Measurements from ENCODE around the gene GABARAP. TPM values are rescaled to one million over a fixed set of nuclear protein-coding genes. Genes with fewer than 3 reads are reported as not detected.

Gene GABARAP
- total and polyA plus RNA-seq, 2 donors: 245 to 846 TPM

- peaks cover 61 to 63% of the 10 kb centered on the region in 2 donors for H3K36me3 ChIP-seq (ENCODE audit: control insufficient read depth in 2 of 2, insufficient read depth in 2 of 2, low read length in 1 of 2)
- H3K4me1 ChIP-seq (ENCODE audit: control insufficient read depth in 2 of 2, insufficient read depth in 2 of 2, low read length in 2 of 2): peaks cover 16% of the 10 kb centered on the region in 2 donors
- DNase-seq (ENCODE audit: low read depth in 6 of 9, low spot score in 9 of 9): no peak
- H3K9me3 ChIP-seq (ENCODE audit: control insufficient read depth in 2 of 2, insufficient read depth in 1 of 2, low read length in 1 of 2): no peaks in the 10 kb centered on the region
- no peaks in the 10 kb centered on the region for H3K27me3 ChIP-seq (ENCODE audit: control insufficient read depth in 2 of 2, insufficient read depth in 1 of 2, low read length in 1 of 2)
- 97% methylated on average over 19 of the region's 19 CpGs for WGBS
- H3K4me3 ChIP-seq (ENCODE audit: low read length in 2 of 2): no peak overlapping the region
- no peak overlapping the region for H3K27ac ChIP-seq (ENCODE audit: low read depth in 1 of 2, low read length in 1 of 2)
These were observed 12.7 kb downstream of the GABARAP start for GRCh38 chr17:7229504-7229903.

- DNase-seq (ENCODE audit: low read depth in 6 of 9, low spot score in 9 of 9): no peak
- over 99% methylated on average over 14 of the region's 14 CpGs for WGBS
- H3K27ac ChIP-seq (ENCODE audit: low read depth in 1 of 2, low read length in 1 of 2): no peak overlapping the region
These were observed 13.3 kb downstream of the GABARAP start for GRCh38 chr17:7228920-7229319.

GRCh38 chr17:7226721-7227710 lies 15.2 kb downstream of the GABARAP start:
- no peak for DNase-seq (ENCODE audit: low read depth in 6 of 9, low spot score in 9 of 9)
- Histone ChIP-seq H3K27ac (ENCODE audit: low read depth in 1 of 2, low read length in 1 of 2) (peak overlapping the region in 1 of 2 donors; percentile 25), H3K9me3 (ENCODE audit: control insufficient read depth in 2 of 2, insufficient read depth in 1 of 2, low read length in 1 of 2) (no peaks in the 10 kb centered on the region), H3K36me3 (ENCODE audit: control insufficient read depth in 2 of 2, insufficient read depth in 2 of 2, low read length in 1 of 2) (peaks cover 86 to 87% of the 10 kb centered on the region in 2 donors), H3K27me3 (ENCODE audit: control insufficient read depth in 2 of 2, insufficient read depth in 1 of 2, low read length in 1 of 2) (no peaks in the 10 kb centered on the region), H3K4me3 (ENCODE audit: low read length in 2 of 2) (no peak overlapping the region), H3K4me1 (ENCODE audit: control insufficient read depth in 2 of 2, insufficient read depth in 2 of 2, low read length in 2 of 2) (peaks cover 1 to 3% of the 10 kb centered on the region in 2 donors)
- 98% methylated on average over 31 of the region's 31 CpGs for WGBS

More at GRCh38 chr17:7228920-7229319, 13.3 kb downstream of the GABARAP start:
- Histone ChIP-seq H3K4me1 (ENCODE audit: control insufficient read depth in 2 of 2, insufficient read depth in 2 of 2, low read length in 2 of 2) (peaks cover 15 to 16% of the 10 kb centered on the region in 2 donors), H3K27me3 (ENCODE audit: control insufficient read depth in 2 of 2, insufficient read depth in 1 of 2, low read length in 1 of 2) (no peaks in the 10 kb centered on the region), H3K36me3 (ENCODE audit: control insufficient read depth in 2 of 2, insufficient read depth in 2 of 2, low read length in 1 of 2) (peaks cover 67 to 68% of the 10 kb centered on the region in 2 donors), H3K4me3 (ENCODE audit: low read length in 2 of 2) (no peak overlapping the region), H3K9me3 (ENCODE audit: control insufficient read depth in 2 of 2, insufficient read depth in 1 of 2, low read length in 1 of 2) (no peaks in the 10 kb centered on the region)

- 94% methylated on average over 21 of the region's 21 CpGs for WGBS
- Histone ChIP-seq H3K36me3 (ENCODE audit: control insufficient read depth in 2 of 2, insufficient read depth in 2 of 2, low read length in 1 of 2) (peaks cover 89 to 91% of the 10 kb centered on the region in 2 donors), H3K9me3 (ENCODE audit: control insufficient read depth in 2 of 2, insufficient read depth in 1 of 2, low read length in 1 of 2) (no peaks in the 10 kb centered on the region), H3K27me3 (ENCODE audit: control insufficient read depth in 2 of 2, insufficient read depth in 1 of 2, low read length in 1 of 2) (no peaks in the 10 kb centered on the region), H3K4me1 (ENCODE audit: control insufficient read depth in 2 of 2, insufficient read depth in 2 of 2, low read length in 2 of 2) (peaks cover 2 to 9% of the 10 kb centered on the region in 2 donors), H3K27ac (ENCODE audit: low read depth in 1 of 2, low read length in 1 of 2) (no peak overlapping the region), H3K4me3 (ENCODE audit: low read length in 2 of 2) (no peak overlapping the region)
- no peak for DNase-seq (ENCODE audit: low read depth in 6 of 9, low spot score in 9 of 9)
These were observed 16.4 kb downstream of the GABARAP start for GRCh38 chr17:7225711-7226331.

- Histone ChIP-seq H3K36me3 (ENCODE audit: control insufficient read depth in 2 of 2, insufficient read depth in 2 of 2, low read length in 1 of 2) (peaks cover 79 to 80% of the 10 kb centered on the region in 2 donors), H3K4me3 (ENCODE audit: low read length in 2 of 2) (no peak overlapping the region), H3K27ac (ENCODE audit: low read depth in 1 of 2, low read length in 1 of 2) (no peak overlapping the region), H3K4me1 (ENCODE audit: control insufficient read depth in 2 of 2, insufficient read depth in 2 of 2, low read length in 2 of 2) (peaks cover 8 to 15% of the 10 kb centered on the region in 2 donors), H3K9me3 (ENCODE audit: control insufficient read depth in 2 of 2, insufficient read depth in 1 of 2, low read length in 1 of 2) (no peaks in the 10 kb centered on the region), H3K27me3 (ENCODE audit: control insufficient read depth in 2 of 2, insufficient read depth in 1 of 2, low read length in 1 of 2) (no peaks in the 10 kb centered on the region)
- no peak for DNase-seq (ENCODE audit: low read depth in 6 of 9, low spot score in 9 of 9)
- 93% methylated on average over 15 of the region's 15 CpGs for WGBS
These were observed 17.6 kb downstream of the GABARAP start for GRCh38 chr17:7224661-7225111.

- H3K27me3 ChIP-seq (ENCODE audit: control insufficient read depth in 2 of 2, insufficient read depth in 1 of 2, low read length in 1 of 2): no peaks in the 10 kb centered on the region
- 96% methylated on average over 10 of the region's 10 CpGs for WGBS
- H3K9me3 ChIP-seq (ENCODE audit: control insufficient read depth in 2 of 2, insufficient read depth in 1 of 2, low read length in 1 of 2): no peaks in the 10 kb centered on the region
- peaks cover 74% of the 10 kb centered on the region in 2 donors for H3K36me3 ChIP-seq (ENCODE audit: control insufficient read depth in 2 of 2, insufficient read depth in 2 of 2, low read length in 1 of 2)
- DNase-seq (ENCODE audit: low read depth in 6 of 9, low spot score in 9 of 9): no peak
- H3K4me1 ChIP-seq (ENCODE audit: control insufficient read depth in 2 of 2, insufficient read depth in 2 of 2, low read length in 2 of 2): peaks cover 12 to 21% of the 10 kb centered on the region in 2 donors
- no peak overlapping the region for H3K4me3 ChIP-seq (ENCODE audit: low read length in 2 of 2)
- no peak overlapping the region for H3K27ac ChIP-seq (ENCODE audit: low read depth in 1 of 2, low read length in 1 of 2)
These were observed 18.1 kb downstream of the GABARAP start for GRCh38 chr17:7224110-7224509.

- H3K27ac ChIP-seq (ENCODE audit: low read depth in 1 of 2, low read length in 1 of 2): no peak overlapping the region
- peaks cover 19 to 28% of the 10 kb centered on the region in 2 donors for H3K4me1 ChIP-seq (ENCODE audit: control insufficient read depth in 2 of 2, insufficient read depth in 2 of 2, low read length in 2 of 2)
- DNase-seq (ENCODE audit: low read depth in 6 of 9, low spot score in 9 of 9): no peak
- H3K36me3 ChIP-seq (ENCODE audit: control insufficient read depth in 2 of 2, insufficient read depth in 2 of 2, low read length in 1 of 2): peaks cover 66 to 68% of the 10 kb centered on the region in 2 donors
- WGBS: 98% methylated on average over 4 of the region's 4 CpGs
- H3K27me3 ChIP-seq (ENCODE audit: control insufficient read depth in 2 of 2, insufficient read depth in 1 of 2, low read length in 1 of 2): no peaks in the 10 kb centered on the region
- peaks cover 0 to under 1% of the 10 kb centered on the region in 2 donors for H3K9me3 ChIP-seq (ENCODE audit: control insufficient read depth in 2 of 2, insufficient read depth in 1 of 2, low read length in 1 of 2)
- H3K4me3 ChIP-seq (ENCODE audit: low read length in 2 of 2): no peak overlapping the region
These were observed 18.9 kb downstream of the GABARAP start for GRCh38 chr17:7223375-7223774.

- peaks cover 0 to 3% of the 10 kb centered on the region in 2 donors for H3K9me3 ChIP-seq (ENCODE audit: control insufficient read depth in 2 of 2, insufficient read depth in 1 of 2, low read length in 1 of 2)
- H3K36me3 ChIP-seq (ENCODE audit: control insufficient read depth in 2 of 2, insufficient read depth in 2 of 2, low read length in 1 of 2): peaks cover 62 to 64% of the 10 kb centered on the region in 2 donors
- H3K27ac ChIP-seq (ENCODE audit: low read depth in 1 of 2, low read length in 1 of 2): no peak overlapping the region
- H3K4me3 ChIP-seq (ENCODE audit: low read length in 2 of 2): no peak overlapping the region
- peaks cover 23 to 32% of the 10 kb centered on the region in 2 donors for H3K4me1 ChIP-seq (ENCODE audit: control insufficient read depth in 2 of 2, insufficient read depth in 2 of 2, low read length in 2 of 2)
- no peaks in the 10 kb centered on the region for H3K27me3 ChIP-seq (ENCODE audit: control insufficient read depth in 2 of 2, insufficient read depth in 1 of 2, low read length in 1 of 2)
- no peak for DNase-seq (ENCODE audit: low read depth in 6 of 9, low spot score in 9 of 9)
- 95% methylated on average over 7 of the region's 7 CpGs for WGBS
These were observed 19.3 kb downstream of the GABARAP start for GRCh38 chr17:7222972-7223292.
